SK-N-SH (cell line): ENCODE results near the gene PGRMC2. TPM values are rescaled to one million over a fixed set of nuclear protein-coding genes. Genes with fewer than 3 reads are reported as not detected.

Experiments
- CTCF ChIA-PET: fragments of 300-600, 350-600 bp; formaldehyde crosslinking; extraction: SDS; loops from one replicate; lab custom pipeline; 2021; lab: Yijun Ruan, JAX
- POLR2A ChIA-PET: fragments of 350-600 bp; sonication (Branson Sonifier 250); formaldehyde crosslinking; extraction: SDS; loops from one replicate; lab custom pipeline; 2020; ENCODE audit warnings: antibody characterized with exemption, inconsistent platforms; lab: Yijun Ruan, JAX
- DNase-seq: peaks from one replicate; pipeline ENCODE4 v3.0.0; 2012
- H2AFZ ChIP-seq: fragments of 200-600 bp; sonication (generic); 2 replicates; pipeline ENCODE4 v1.8.1; 2016; ENCODE audit warnings: antibody characterized with exemption, mild to moderate bottlenecking, low read depth
- H3F3A ChIP-seq: fragments of 200-600 bp; sonication (generic); replicated peaks from 2 replicates; pipeline ENCODE3; 2016; ENCODE audit warnings: antibody characterized with exemption, mild to moderate bottlenecking; ENCODE audit not compliant: insufficient read depth
- H3K27ac ChIP-seq, 2 experiments: fragments of 200-500 bp in 1 of 2; fragments of 200-600 bp in 1 of 2; sonication (Bioruptor generic) in 1 of 2; sonication (generic), shearing (Covaris generic) in 1 of 2; 2 replicates each; pipeline versions ENCODE4 v1.5.1 to v1.6.1; 2014 to 2016; ENCODE audit warnings: low read depth in 2 of 2, inconsistent platforms in 1 of 2, low read length in 1 of 2, mild to moderate bottlenecking in 1 of 2, mixed read lengths in 1 of 2
- H3K27me3 ChIP-seq: fragments of 200-600 bp; sonication (generic), shearing (Covaris generic); 2 replicates; pipeline ENCODE4 v1.6.1; 2016; ENCODE audit warnings: mixed run types; ENCODE audit not compliant: insufficient read depth
- H3K36me3 ChIP-seq, 2 experiments: fragments of 200-500 bp in 1 of 2; fragments of 200-600 bp in 1 of 2; sonication (Bioruptor generic) in 1 of 2; sonication (generic) in 1 of 2; replicated peaks in 1 of 2; 2 replicates each; pipeline versions ENCODE3 to v1.5.1; 2014 to 2016; ENCODE audit warnings: low read length in 1 of 2, mild to moderate bottlenecking in 1 of 2; ENCODE audit not compliant: insufficient read depth in 2 of 2, control insufficient read depth in 1 of 2
- H3K4me1 ChIP-seq, 2 experiments: fragments of 200-500 bp in 1 of 2; fragments of 200-600 bp in 1 of 2; sonication (Bioruptor generic) in 1 of 2; sonication (generic), shearing (Covaris generic) in 1 of 2; 2 replicates each; pipeline versions ENCODE4 v1.5.1 to v1.6.1; 2014 to 2016; ENCODE audit warnings: low read depth in 1 of 2, low read length in 1 of 2, mixed run types in 1 of 2; ENCODE audit not compliant: insufficient read depth in 2 of 2, control insufficient read depth in 1 of 2
- H3K4me2 ChIP-seq: fragments of 200-600 bp; sonication (generic), shearing (Covaris generic); 2 replicates; pipeline ENCODE4 v1.6.1; 2017; ENCODE audit warnings: mixed run types
- H3K4me3 ChIP-seq, 2 experiments: fragments of 200-500 bp in 1 of 2; fragments of 200-600 bp in 1 of 2; sonication (Bioruptor generic) in 1 of 2; sonication (generic), shearing (Covaris generic) in 1 of 2; 2 replicates each; pipeline versions ENCODE4 v1.5.1 to v1.8.1; 2014 to 2016; ENCODE audit warnings: low read depth in 2 of 2, inconsistent platforms in 1 of 2, low read length in 1 of 2, mild to moderate bottlenecking in 1 of 2, mixed read lengths in 1 of 2, moderate library complexity in 1 of 2
- H3K79me2 ChIP-seq: fragments of 200-600 bp; sonication (generic); 2 replicates; pipeline ENCODE4 v1.8.1; 2017; ENCODE audit warnings: mild to moderate bottlenecking; ENCODE audit not compliant: insufficient read depth
- H3K9ac ChIP-seq: fragments of 200-600 bp; sonication (generic); 2 replicates; pipeline ENCODE4 v1.6.1; 2017; ENCODE audit warnings: mixed run types
- H3K9me2 ChIP-seq: fragments of 200-600 bp; sonication (generic); 2 replicates; pipeline ENCODE4 v1.6.1; 2017; ENCODE audit warnings: mixed run types
- H3K9me3 ChIP-seq: fragments of 200-600 bp; sonication (generic); 2 replicates; pipeline ENCODE4 v1.6.1; 2017; ENCODE audit warnings: mixed run types, mild to moderate bottlenecking, moderate library complexity
- H4K20me1 ChIP-seq: fragments of 200-600 bp; sonication (generic); 2 replicates; pipeline ENCODE4 v1.6.1; 2017; ENCODE audit warnings: mild to moderate bottlenecking, mixed run types; ENCODE audit not compliant: insufficient read depth
- ELF1 ChIP-seq: IDR thresholded peaks from 2 replicates; pipeline ENCODE4 v1.4.0; 2012
- FOSL2 ChIP-seq: IDR thresholded peaks from 2 replicates; pipeline ENCODE4 v1.4.0; 2012; ENCODE audit warnings: low read depth, mild to moderate bottlenecking, moderate library complexity, borderline replicate concordance
- FOXM1 ChIP-seq: IDR thresholded peaks from 2 replicates; pipeline ENCODE4 v1.4.0; 2012; ENCODE audit warnings: low read depth, mild to moderate bottlenecking
- GABPA ChIP-seq: IDR thresholded peaks from 2 replicates; pipeline ENCODE4 v1.4.0; 2012; ENCODE audit warnings: low read depth, mild to moderate bottlenecking
- JUND ChIP-seq: IDR thresholded peaks from 2 replicates; pipeline ENCODE4 v1.4.0; 2012
- NFIC ChIP-seq: IDR thresholded peaks from 2 replicates; pipeline ENCODE4 v1.4.0; 2012; ENCODE audit warnings: borderline replicate concordance
- POLR2AphosphoS5 ChIP-seq: IDR thresholded peaks from 2 replicates; pipeline ENCODE4 v1.6.1; 2012; ENCODE audit warnings: low read depth, low read length
- RCOR1 ChIP-seq: fragments of 150-350 bp; IDR thresholded peaks from 2 replicates; pipeline ENCODE4 v1.6.1; 2017; ENCODE audit warnings: antibody characterized with exemption, low read length
- RFX5 ChIP-seq: IDR thresholded peaks from 2 replicates; pipeline ENCODE4 v1.6.1; 2012; ENCODE audit warnings: mild to moderate bottlenecking, improper control_type of control experiment, low read length
- RXRA ChIP-seq: IDR thresholded peaks from 2 replicates; pipeline ENCODE4 v1.4.0; 2012; ENCODE audit warnings: low read depth, mild to moderate bottlenecking, borderline replicate concordance
- SIN3A ChIP-seq: IDR thresholded peaks from 2 replicates; pipeline ENCODE4 v1.6.1; 2012; ENCODE audit warnings: low read depth, mild to moderate bottlenecking, low read length, moderate library complexity, borderline replicate concordance
- SMC3 ChIP-seq: IDR thresholded peaks from 2 replicates; pipeline ENCODE4 v1.6.1; 2012; ENCODE audit warnings: low read depth, low read length, improper control_type of control experiment
- TAF1 ChIP-seq: IDR thresholded peaks from 2 replicates; pipeline ENCODE4 v1.6.1; 2012; ENCODE audit warnings: low read depth, mild to moderate bottlenecking, low read length, moderate library complexity, borderline replicate concordance
- TCF12 ChIP-seq: IDR thresholded peaks from 2 replicates; pipeline ENCODE4 v1.4.0; 2012
- USF1 ChIP-seq: IDR thresholded peaks from 2 replicates; pipeline ENCODE4 v1.4.0; 2012; ENCODE audit warnings: low read depth, borderline replicate concordance
- YY1 ChIP-seq: IDR thresholded peaks from 2 replicates; pipeline ENCODE4 v1.4.0; 2012; ENCODE audit warnings: low read depth, mild to moderate bottlenecking
- WGBS: methylation state at CpG from one replicate; pipeline ENCODE4 v1.1.6; 2017; ENCODE audit warnings: low lambda C conversion rate; 5-methylcytosine and 5-hydroxymethylcytosine counted together
- polyA plus RNA-seq, 3 experiments: library from polyadenylated mRNA; depleted of rRNA; stranded (reverse); fragments of >200 nt; gene quantifications; 2 replicates each; pipeline ENCODE4 v1.2.3, GENCODE V29; 2012
- TF ChIP-seq, protein P1 (sequence below): IDR thresholded peaks from 2 replicates; pipeline ENCODE4; 2012
- TF ChIP-seq, protein P2 (sequence below): IDR thresholded peaks from 2 replicates; pipeline ENCODE4 v1.4.0; 2012; ENCODE audit warnings: low read depth
- TF ChIP-seq, protein P3 (sequence below): fragments of 150-350 bp; IDR thresholded peaks from 2 replicates; pipeline ENCODE4 v1.6.1; 2017; ENCODE audit warnings: antibody characterized with exemption, low read length, low read depth, borderline replicate concordance

Gene PGRMC2
- polyA plus RNA-seq, 1 of the 3 experiments (the other 2 are of a cell fraction) = 18.2 TPM

DNA sequence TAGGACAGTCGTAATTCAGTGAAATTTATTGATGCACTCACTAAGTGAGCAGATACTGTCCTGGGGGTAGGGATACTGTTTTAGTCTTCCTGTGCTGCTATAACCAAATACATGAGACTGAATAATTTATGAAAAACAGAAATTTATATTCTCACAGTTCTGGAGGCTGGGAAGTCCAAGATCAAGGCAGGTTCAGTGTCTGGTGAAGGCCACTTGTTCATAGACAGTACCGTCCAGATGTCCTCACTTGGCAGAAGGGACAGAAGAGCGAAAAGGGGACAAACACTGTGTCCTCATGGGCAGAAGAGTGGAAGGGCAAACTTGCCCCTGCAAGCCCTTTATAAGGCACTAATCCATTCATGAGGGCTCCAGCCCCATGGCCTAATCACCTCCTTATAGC, 45.6 kb downstream of the PGRMC2 start:
- no peak for TF ChIP-seq SMC3
- TF ChIP-seq, protein P1, sequence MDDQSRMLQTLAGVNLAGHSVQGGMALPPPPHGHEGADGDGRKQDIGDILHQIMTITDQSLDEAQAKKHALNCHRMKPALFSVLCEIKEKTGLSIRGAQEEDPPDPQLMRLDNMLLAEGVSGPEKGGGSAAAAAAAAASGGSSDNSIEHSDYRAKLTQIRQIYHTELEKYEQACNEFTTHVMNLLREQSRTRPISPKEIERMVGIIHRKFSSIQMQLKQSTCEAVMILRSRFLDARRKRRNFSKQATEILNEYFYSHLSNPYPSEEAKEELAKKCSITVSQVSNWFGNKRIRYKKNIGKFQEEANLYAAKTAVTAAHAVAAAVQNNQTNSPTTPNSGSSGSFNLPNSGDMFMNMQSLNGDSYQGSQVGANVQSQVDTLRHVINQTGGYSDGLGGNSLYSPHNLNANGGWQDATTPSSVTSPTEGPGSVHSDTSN = no peak
- TF ChIP-seq USF1 = no peak
- TF ChIP-seq YY1 = no peak
- TF ChIP-seq, protein P2, sequence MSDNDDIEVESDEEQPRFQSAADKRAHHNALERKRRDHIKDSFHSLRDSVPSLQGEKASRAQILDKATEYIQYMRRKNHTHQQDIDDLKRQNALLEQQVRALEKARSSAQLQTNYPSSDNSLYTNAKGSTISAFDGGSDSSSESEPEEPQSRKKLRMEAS = no peak
- TF ChIP-seq, protein P3, sequence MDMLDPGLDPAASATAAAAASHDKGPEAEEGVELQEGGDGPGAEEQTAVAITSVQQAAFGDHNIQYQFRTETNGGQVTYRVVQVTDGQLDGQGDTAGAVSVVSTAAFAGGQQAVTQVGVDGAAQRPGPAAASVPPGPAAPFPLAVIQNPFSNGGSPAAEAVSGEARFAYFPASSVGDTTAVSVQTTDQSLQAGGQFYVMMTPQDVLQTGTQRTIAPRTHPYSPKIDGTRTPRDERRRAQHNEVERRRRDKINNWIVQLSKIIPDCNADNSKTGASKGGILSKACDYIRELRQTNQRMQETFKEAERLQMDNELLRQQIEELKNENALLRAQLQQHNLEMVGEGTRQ = no peak
- no peak for TF ChIP-seq TCF12
- no peak for TF ChIP-seq FOXM1
- no peak for TF ChIP-seq JUND
- TF ChIP-seq NFIC = no peak
- TF ChIP-seq TAF1 = no peak
- TF ChIP-seq ELF1 = no peak
- TF ChIP-seq GABPA = no peak
- TF ChIP-seq SIN3A = no peak
- no peak for TF ChIP-seq FOSL2
- TF ChIP-seq POLR2AphosphoS5 = no peak
- no peak for TF ChIP-seq RFX5
- no peak for TF ChIP-seq RCOR1
- TF ChIP-seq RXRA = no peak
- no peaks in the 10 kb centered on the region for H3K79me2 ChIP-seq
- 69% methylated on average over 3 of the region's 3 CpGs for WGBS
- H3K9ac ChIP-seq = no peak overlapping the region
- no peak overlapping the region for H2AFZ ChIP-seq
- DNase-seq = no peak
- no peaks in the 10 kb centered on the region for H3K36me3 ChIP-seq
- H3K9me3 ChIP-seq = no peaks in the 10 kb centered on the region
- POLR2A ChIA-PET = no interaction called here
- no peak overlapping the region for H3K4me3 ChIP-seq
- H3K27ac ChIP-seq = peak overlapping the region; percentile 69 to 78; a peak in 3 of 4 replicates
- H3K4me1 ChIP-seq = peaks cover 5 to 10% of the 10 kb centered on the region in 2 experiments; a peak in 2 of 4 replicates
- no peaks in the 10 kb centered on the region for H3K9me2 ChIP-seq
- peaks cover 4% of the 10 kb centered on the region for H3F3A ChIP-seq
- 0 out of 2 replicates have a peak overlapping the region, but pooled peaks have one; percentile 12 for H3K4me2 ChIP-seq
- H3K27me3 ChIP-seq = no peaks in the 10 kb centered on the region
- CTCF ChIA-PET = no interaction called here
- H4K20me1 ChIP-seq = no peaks in the 10 kb centered on the region
